ENCODE measurements around the gene PDE4D.
"Not testable (repeated sequence)": the region's sequence is repeated elsewhere in the genome, so short reads cannot be mapped to it uniquely, and the experiment has no call there.

PDE4D gene

DNA sequence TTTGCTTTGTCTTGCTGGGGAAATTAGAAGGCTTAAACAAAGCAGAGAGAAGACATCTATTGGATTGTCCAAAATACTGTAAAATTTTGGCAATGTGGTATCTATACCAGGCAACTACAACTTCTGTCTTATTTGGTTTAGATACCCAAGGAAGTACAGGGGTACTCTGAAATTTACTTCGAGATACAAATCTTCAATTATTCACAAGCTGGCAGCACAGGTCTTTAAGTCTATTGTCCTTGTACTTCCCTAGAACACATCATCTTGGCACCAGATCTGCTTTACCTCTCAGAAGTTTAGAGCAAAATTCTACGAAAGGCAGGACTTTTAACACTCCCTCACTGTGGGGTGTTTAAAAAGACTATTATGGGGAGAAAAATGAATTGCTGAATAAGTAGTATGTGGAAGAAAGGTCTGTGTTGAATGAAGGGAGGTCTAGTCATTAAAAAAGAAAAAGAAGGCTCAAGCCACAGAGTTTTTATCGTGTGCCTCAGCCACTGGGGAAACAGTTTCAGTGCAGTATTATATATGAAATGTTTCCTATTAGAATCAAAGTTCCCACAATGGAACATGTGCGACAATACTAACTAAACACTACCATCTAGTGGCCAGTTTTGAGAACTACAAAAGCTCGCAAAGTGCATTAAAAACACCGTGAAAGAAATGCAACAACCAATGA lies 93.7 kb downstream of the PDE4D start:
- no peak for DNase-seq (ENCODE audit: low read depth)

DNA sequence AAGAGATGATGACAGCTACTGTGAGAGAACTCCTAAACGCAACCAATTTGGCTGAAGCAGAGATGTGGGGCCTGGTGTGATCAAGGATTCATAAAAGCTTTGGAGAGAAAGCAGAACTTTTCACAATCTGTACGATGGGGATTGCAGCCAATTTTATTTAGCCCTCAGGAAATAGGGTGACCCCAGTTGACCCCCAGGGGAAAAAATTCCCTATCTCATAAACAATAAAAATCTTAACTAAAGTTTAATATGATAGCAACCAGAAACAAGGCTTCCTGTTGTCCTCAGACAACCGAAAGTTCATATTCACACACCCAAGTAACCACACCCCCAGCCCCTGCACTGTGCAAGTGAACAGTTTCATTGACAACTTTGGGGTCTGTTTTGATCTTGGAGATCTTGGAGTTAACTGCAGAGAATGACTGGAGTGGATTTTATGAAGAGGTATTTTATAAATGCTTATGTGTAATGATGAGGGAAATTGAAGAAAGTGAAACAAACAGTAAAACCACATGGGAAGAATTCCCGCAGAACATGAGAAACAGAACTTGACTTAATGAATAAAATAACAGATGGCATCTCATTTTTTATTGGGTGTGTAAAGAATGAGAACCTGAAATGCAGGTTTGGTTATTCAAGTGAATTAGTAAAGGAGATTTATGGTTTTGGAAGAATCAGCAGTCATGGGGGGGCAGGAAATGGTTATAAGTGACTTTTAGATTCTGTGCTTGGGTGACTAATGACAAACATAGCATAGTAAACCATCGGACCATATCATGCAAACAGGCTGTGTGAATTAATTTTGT lies 94.5 kb downstream of the PDE4D start:
- DNase-seq (ENCODE audit: low read depth) = no peak

GRCh38 chr5:59795141-59795540 lies 98.4 kb downstream of the PDE4D start:
- no peak for DNase-seq (ENCODE audit: low read depth)

DNA sequence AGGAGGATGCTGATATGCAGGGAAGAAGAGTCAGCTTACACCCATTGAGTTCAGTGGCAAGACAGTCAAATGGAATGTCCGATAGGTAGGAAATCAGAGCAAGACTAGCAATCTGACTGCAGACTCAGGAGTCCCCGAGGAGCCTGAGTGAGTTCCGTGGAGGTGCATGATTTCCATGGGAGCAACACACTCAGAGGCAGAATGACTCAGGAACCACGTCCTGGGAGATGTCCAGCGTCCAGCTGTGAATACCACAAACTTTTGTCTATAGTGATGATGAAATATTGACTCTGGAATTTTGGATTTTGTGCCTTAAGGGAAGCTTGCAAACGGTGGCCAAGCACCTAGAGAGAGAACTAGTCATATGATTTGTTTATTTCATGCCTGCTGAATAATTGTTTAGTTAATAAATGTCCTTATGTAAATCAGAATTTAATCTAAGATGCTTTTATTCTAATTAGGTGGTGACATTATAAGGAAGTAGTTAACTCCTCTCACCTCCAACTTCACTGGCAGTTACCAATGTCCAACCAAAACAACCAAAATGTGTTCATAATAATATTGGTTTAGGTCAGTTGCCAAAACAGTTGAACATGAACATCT lies 100.4 kb downstream of the PDE4D start:
- DNase-seq (ENCODE audit: low read depth) = no peak

DNA sequence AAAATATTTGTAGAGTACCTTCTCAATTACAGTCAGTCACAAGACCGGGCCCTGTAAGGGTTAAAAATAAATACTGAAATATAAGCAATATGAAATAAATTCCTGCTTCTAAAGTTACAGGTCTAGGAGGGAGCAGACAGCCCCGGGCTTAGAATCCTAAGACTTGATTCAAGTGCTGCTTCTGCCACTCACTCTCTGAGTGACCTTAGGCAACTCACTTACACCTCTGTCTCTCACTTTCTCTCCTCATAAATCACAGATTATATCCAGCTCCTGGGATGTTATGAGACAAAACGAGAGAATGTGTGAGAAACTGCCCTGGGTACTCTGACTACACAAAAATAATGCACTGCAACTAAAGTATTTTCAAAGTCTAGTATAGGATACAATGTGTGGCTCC lies 101.9 kb downstream of the PDE4D start:
- no peak for DNase-seq (ENCODE audit: low read depth)

DNA sequence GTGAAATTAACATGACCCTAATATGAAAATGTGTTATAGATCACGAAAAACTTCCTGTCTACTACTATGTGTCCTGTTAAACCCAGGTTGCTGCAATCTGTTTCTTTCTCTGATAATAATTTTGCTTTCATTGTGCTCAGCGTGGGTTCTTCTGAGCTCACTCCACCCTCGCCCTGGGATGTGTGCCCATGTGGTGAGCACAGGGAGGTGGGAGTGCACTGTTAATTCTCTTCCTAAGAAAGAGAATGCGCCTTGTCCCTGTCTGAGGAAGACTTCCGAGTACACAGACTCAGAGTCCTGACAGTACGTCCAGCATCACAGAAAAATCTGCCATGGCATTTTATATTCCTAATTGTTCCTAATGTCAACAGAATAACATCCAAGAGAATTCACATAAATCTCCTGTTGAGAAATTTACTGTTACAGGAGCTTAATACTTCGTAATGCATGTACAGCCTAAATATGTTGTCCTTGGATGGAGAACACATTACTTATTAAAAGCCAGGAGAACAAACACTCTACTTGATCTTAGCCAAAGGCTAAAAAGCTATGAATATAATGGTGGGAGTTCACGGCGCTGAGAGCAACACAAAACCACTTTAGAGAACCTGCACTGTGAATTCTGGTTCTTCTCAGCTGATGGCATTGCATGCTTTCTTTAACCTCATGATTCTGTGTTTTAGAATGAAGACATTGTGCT lies 102.6 kb downstream of the PDE4D start:
- no peak for DNase-seq (ENCODE audit: low read depth)

GRCh38 chr5:59790376-59790775 lies 103.2 kb downstream of the PDE4D start:
- no peak for DNase-seq (ENCODE audit: low read depth)

DNA sequence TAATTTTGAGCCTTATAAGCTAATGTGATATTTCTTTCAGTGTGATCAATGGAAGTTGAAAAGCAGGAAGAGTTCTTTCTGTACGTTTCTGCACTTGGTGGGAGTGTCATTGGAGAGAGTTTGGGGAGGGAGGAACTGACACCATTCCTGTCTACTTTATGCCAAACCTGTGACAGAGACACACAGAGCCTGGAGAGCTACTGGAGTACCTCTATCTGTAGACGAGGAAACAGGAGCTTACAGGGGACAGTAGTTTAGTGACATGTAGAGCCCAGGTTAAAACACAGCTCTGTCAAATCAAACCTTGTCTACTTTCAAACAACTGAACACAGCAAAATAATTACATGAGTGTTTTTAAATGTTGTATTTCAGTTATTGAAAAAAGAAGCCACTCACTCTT lies 103.6 kb downstream of the PDE4D start:
- DNase-seq (ENCODE audit: low read depth) = no peak

GRCh38 chr5:59789197-59789596 lies 104.3 kb downstream of the PDE4D start:
- DNase-seq (ENCODE audit: low read depth) = no peak

GRCh38 chr5:59786334-59786805 lies 107.2 kb downstream of the PDE4D start:
- no peak for DNase-seq (ENCODE audit: low read depth)

GRCh38 chr5:59785676-59786333 lies 107.7 kb downstream of the PDE4D start:
- no peak for DNase-seq (ENCODE audit: low read depth)

GRCh38 chr5:59784708-59785107 lies 108.8 kb downstream of the PDE4D start:
- not testable (repeated sequence) for DNase-seq (ENCODE audit: low read depth)

- DNase-seq (ENCODE audit: low read depth) = no peak
These were observed 110.3 kb downstream of the PDE4D start for GRCh38 chr5:59783264-59783663.

DNA sequence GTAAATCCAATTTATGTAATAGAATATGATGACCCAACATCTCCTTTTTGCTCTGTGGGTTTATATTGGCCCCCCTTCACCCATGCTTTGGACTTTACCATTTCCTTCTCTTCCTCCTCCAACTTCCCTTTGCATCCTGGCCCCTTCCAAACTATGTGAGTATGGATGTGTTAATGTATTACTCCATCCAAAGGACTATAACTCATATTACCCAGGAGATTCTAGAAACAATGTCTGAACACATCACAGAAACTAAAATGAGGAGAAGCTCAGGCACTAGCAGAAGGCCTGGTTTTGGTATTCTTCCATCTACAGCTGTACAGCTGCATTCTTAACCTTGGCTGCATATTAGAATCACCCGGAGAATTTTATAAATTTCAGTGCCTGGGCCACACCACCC lies 110.7 kb downstream of the PDE4D start:
- DNase-seq (ENCODE audit: low read depth) = no peak

- DNase-seq (ENCODE audit: low read depth) = no peak
These were observed 114.1 kb downstream of the PDE4D start for GRCh38 chr5:59779453-59779852.

DNA sequence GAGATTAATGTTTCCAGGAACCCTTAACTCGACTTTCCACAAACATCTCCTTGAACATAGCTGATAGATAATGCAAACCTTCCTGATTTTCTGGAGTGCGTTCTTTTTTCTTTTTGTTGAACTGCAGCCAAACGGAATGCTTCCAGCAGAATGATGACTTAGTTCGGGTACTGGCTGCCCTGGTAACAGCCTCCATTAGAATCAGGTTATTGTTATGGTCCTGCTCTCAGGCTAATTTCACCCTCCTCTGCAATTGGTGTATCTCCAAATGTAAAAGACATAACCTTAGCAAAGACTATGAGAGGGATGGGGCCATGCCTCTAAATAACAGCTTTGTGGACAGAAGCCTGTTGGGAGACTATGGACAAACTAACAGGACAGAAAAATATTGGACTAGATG lies 116.5 kb downstream of the PDE4D start:
- no peak for DNase-seq (ENCODE audit: low read depth)

- DNase-seq (ENCODE audit: low read depth) = no peak
These were observed 120.2 kb downstream of the PDE4D start for GRCh38 chr5:59773294-59773693.

GRCh38 chr5:59772757-59773156 lies 120.8 kb downstream of the PDE4D start:
- no peak for DNase-seq (ENCODE audit: low read depth)

DNA sequence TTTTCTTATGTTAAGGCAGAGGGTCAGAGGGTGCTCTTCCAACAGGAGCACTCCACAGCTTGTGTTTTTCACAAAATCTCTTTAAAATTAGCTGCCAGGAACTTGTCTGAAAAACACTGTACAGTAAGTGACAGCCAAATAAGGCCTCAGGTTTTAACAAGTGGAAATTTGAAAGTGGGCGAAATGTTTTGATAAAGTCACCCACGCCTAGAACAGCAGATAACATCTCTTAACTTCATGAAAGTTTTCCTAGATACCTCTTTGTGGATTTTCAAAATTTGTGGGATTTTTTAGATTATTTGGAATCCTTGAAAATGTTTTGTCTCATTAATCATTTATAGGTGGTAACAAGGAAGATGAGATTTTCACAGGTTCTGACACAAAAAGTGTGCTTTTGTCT lies 121.3 kb downstream of the PDE4D start:
- no peak for DNase-seq (ENCODE audit: low read depth)

DNA sequence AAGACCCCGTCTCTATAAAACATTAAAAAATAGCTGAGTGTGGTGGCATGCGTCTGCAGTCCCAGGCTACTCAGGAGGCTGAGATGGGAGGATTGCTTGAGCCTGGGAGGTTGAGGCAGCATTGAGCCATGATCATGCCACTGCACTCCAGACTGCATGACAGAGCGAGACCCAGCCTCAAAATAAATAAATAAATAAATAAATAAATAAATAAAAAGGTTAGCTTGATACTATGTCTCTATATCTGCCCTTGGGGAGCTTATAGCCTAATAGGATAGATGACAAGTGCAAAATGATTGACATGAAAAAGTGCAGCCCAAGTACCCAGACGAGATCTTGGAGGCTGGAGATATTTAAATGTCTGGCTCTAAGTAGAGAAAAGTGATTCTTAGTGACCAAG lies 122.6 kb downstream of the PDE4D start:
- no peak for DNase-seq (ENCODE audit: low read depth)

DNA sequence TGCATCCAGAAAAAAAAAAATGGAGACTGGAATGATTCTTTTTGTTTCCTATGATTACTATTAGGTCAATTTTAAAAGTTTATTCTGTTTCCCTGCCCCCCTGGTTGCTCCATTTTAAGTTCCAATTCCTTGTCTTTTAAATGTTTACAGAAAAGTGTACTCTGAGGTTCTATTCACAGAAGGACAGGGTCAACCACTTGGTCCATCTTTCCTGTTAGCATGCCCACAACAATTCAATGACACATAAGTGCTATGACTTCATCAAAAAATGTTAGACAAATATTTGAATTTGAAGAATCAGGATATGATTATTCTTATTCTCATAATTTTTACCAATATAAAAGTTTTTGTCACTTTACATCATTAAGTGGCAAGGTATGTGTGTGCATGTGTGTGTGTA lies 123.7 kb downstream of the PDE4D start:
- no peak for DNase-seq (ENCODE audit: low read depth)

GRCh38 chr5:59769041-59769360 lies 124.5 kb downstream of the PDE4D start:
- DNase-seq (ENCODE audit: low read depth) = no peak
